Measurements from ENCODE around the gene DNAJA1. TPM values are rescaled to one million over a fixed set of nuclear protein-coding genes. Genes with fewer than 3 reads are reported as not detected.
A peak's percentile ranks its signal among the peaks of the same experiment; 100 is the strongest.
"Not testable (repeated sequence)": the region's sequence is repeated elsewhere in the genome, so short reads cannot be mapped to it uniquely, and the experiment has no call there.

The DNAJA1 gene
- polyA plus RNA-seq, 2 donors: 25.8 to 45.7 TPM

DNA sequence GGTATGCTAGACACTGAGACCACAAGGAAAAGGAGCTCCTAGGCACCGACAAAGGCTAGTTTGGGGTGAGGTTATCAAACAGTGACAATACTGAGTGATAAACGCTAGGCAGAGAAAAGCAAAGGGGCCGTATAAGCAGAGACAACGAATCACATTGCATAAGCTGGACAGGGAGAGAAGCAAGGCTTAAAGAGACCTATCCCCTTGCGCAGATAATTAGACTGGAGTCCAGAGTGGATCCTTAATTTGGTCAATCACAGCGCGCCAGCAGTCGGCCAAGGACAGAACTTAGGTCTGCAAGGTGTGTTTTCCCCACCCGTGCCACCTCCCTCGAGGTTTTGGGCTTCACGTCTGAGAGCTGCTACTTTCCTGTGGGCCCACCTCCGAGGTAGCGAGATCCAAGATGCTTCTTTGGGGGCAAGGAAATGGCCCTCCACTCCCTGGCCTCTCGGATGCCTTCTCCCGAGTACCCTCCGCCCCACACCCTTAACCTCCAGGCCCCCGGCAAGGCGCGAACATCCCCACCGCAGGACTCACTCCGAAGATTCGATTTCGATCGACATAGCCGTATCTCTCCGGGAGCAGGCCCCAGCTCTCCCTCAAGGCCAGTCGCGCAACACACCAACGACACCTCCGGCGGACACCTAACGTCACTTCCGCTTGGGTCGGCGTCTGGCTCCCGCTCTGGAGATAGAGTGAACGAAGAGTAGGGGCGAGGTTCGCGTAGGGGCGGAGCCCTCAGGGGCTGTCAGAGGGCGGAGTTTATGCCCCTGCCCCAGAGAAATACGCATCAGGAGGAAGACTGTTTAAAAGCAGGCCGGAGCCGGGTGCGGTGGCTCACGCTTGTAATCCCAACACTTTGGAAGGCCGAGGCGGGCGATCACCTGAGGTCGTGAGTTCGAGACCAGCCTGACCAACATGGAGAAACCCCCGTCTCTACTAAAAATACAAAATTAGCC lies 51.3 kb downstream of the DNAJA1 start, which contains the start of gene SMU1:
SMU1 (minus strand) TSS at position 629 of the 959 bp plus-strand sequence; CDS start at position 563, 66 bp downstream.
- Histone ChIP-seq H3K4me3 (ENCODE audit: low read depth in 1 of 2, low read length in 2 of 2) (peak within 1 kb of the TSS; percentile 92), H3K27ac (ENCODE audit: low read depth in 2 of 2, low read length in 1 of 2) (peak within 1 kb of the TSS; percentile 97 to 99), H3K27me3 (ENCODE audit: control insufficient read depth in 1 of 2, insufficient read depth in 2 of 2, low read length in 2 of 2) (no peaks in the 10 kb centered on the region), H3K36me3 (ENCODE audit: control insufficient read depth in 2 of 2, insufficient read depth in 2 of 2, low read length in 1 of 2) (peaks cover 6 to 8% of the 10 kb centered on the region in 2 donors), H3K9me3 (ENCODE audit: control insufficient read depth in 2 of 2, insufficient read depth in 1 of 2, low read depth in 1 of 2, low read length in 1 of 2) (no peaks in the 10 kb centered on the region), H3K4me1 (ENCODE audit: control insufficient read depth in 2 of 2, insufficient read depth in 2 of 2, low read length in 1 of 2) (no peaks in the 10 kb centered on the region)
- WGBS, 2 donors: 0 to 1% methylated on average over 52 to 53 of the region's 53 CpGs

DNA sequence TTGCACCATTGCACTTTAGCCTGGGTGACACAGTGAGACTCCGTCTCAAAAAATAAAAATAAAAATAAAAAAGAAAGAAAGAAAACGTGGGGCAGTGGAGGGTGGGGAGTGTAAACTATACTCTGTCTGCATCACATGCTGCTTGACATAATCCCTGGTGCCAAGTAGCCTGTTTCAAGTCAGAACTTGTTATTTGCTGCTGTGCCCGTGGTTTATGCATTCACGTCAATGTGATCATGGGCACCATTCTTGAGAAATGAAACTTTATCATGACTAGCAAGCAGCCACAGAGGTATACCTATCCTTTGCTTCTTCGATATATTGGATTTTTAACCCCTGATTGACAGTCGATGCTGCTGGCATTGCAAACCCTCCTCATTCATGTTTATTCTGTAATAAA lies 55.5 kb downstream of the DNAJA1 start:
- no peaks in the 10 kb centered on the region for H3K4me1 ChIP-seq (ENCODE audit: control insufficient read depth in 2 of 2, insufficient read depth in 2 of 2, low read length in 1 of 2)
- no peaks in the 10 kb centered on the region for H3K36me3 ChIP-seq (ENCODE audit: control insufficient read depth in 2 of 2, insufficient read depth in 2 of 2, low read length in 1 of 2)
- peak overlapping the region; percentile 39 to 52 for H3K27ac ChIP-seq (ENCODE audit: low read depth in 2 of 2, low read length in 1 of 2)
- WGBS, 2 donors: 42 to 53% methylated on average over 6 of the region's 6 CpGs
- H3K4me3 ChIP-seq (ENCODE audit: low read depth in 1 of 2, low read length in 2 of 2): no peak overlapping the region
- no peaks in the 10 kb centered on the region for H3K27me3 ChIP-seq (ENCODE audit: control insufficient read depth in 1 of 2, insufficient read depth in 2 of 2, low read length in 2 of 2)
- H3K9me3 ChIP-seq (ENCODE audit: control insufficient read depth in 2 of 2, insufficient read depth in 1 of 2, low read depth in 1 of 2, low read length in 1 of 2): no peaks in the 10 kb centered on the region

DNA sequence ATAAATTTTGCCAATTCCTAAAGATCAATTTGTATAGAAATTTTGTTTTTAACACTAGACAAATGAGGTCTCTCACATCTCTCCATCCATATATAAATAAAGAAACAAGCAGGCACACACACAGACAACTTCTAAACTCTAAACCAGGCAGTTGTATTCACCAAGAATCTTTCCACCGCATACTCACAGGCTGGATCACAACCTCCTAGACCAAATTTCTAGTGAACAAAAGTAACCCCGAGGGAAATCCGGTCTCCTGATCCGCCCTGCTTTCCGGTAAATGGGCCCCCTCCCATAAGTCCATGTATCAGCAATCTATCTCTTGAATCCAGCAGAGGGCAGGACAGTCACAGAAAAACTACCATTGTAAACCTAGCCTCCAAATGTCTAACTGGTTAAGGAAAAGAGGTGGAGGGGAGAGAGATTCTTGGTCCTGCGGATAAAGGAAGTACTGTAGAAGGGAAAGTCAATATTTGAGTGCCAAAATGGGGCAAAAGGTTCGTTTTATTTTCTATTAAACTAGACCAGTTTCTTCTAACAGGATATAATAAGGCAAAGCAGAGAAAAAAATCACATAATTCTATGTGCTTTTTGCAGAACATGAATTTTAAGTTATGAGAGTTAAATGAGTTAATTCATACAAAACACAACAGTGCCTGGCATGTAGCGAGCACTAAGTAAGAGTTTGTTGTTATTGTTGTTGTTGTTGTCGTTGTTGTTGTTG lies 56.2 kb downstream of the DNAJA1 start:
- H3K4me3 ChIP-seq (ENCODE audit: low read depth in 1 of 2, low read length in 2 of 2): no peak overlapping the region
- no peaks in the 10 kb centered on the region for H3K27me3 ChIP-seq (ENCODE audit: control insufficient read depth in 1 of 2, insufficient read depth in 2 of 2, low read length in 2 of 2)
- no peaks in the 10 kb centered on the region for H3K9me3 ChIP-seq (ENCODE audit: control insufficient read depth in 2 of 2, insufficient read depth in 1 of 2, low read depth in 1 of 2, low read length in 1 of 2)
- no peaks in the 10 kb centered on the region for H3K36me3 ChIP-seq (ENCODE audit: control insufficient read depth in 2 of 2, insufficient read depth in 2 of 2, low read length in 1 of 2)
- no peaks in the 10 kb centered on the region for H3K4me1 ChIP-seq (ENCODE audit: control insufficient read depth in 2 of 2, insufficient read depth in 2 of 2, low read length in 1 of 2)
- peak overlapping the region; percentile 52 to 75 for H3K27ac ChIP-seq (ENCODE audit: low read depth in 2 of 2, low read length in 1 of 2)
- 13% methylated on average over 9 of the region's 9 CpGs for WGBS, 2 donors

DNA sequence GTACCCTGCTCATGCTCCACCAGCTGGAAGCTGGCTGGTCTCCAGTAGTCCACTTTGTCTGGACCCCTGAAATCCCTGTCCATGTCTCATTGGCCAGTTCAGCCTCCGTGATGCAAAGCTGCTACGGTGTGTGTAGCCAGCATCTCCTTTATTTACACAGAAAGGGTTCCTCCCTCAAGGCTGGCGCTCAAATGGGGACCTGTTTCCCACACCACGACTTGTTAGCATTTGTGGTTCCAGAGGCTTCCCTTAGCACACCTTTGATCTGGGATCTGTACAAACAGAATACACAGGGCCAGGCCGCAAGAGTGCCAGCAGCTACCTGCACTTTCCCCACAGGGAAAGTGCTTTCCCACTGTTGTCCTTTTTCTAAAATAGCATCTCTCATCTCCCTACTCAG lies 57.1 kb downstream of the DNAJA1 start:
- 39 to 56% methylated on average over 5 of the region's 5 CpGs for WGBS, 2 donors

DNA sequence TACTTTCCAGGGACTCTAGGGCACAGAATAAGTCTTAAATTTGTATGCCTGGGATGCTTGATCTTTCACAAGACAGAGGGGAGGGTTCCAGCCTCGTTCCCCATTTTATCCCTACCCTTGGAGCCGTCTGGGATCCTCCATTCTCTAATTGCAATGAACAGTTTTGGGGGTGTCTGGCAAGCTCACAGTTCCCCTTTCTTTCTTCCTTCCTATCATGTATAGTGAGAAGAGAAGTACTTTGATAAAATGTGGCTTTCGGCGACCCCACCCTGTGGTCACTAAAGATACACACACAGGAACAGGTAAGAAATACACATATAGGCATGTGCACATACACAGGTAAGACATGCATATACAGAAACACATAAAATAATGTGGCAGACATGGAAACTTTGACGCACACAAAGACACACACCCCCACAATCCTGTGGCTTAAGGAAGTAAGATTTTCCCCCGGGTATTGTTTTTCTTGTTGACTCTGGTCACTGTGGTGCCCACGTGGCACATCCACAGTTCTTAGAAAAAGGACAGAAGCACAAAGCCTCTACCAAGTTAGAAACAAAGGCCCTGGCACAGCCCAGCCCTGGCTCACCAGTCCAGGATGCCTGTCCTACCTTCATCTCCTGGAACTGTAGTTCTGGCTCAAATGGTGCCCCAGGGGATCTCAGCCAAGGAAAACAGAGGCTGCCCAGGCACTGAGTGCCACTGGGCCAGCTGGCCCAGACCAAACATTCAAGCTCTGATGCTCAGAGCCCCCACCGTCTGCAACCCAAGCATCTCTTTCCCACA lies 57.7 kb downstream of the DNAJA1 start:
- H3K36me3 ChIP-seq (ENCODE audit: control insufficient read depth in 2 of 2, insufficient read depth in 2 of 2, low read length in 1 of 2): no peaks in the 10 kb centered on the region
- WGBS, 2 donors: 56 to 62% methylated on average over 8 of the region's 8 CpGs
- no peak overlapping the region for H3K27ac ChIP-seq (ENCODE audit: low read depth in 2 of 2, low read length in 1 of 2)
- H3K4me1 ChIP-seq (ENCODE audit: control insufficient read depth in 2 of 2, insufficient read depth in 2 of 2, low read length in 1 of 2): no peaks in the 10 kb centered on the region
- H3K27me3 ChIP-seq (ENCODE audit: control insufficient read depth in 1 of 2, insufficient read depth in 2 of 2, low read length in 2 of 2): no peaks in the 10 kb centered on the region
- no peak overlapping the region for H3K4me3 ChIP-seq (ENCODE audit: low read depth in 1 of 2, low read length in 2 of 2)
- no peaks in the 10 kb centered on the region for H3K9me3 ChIP-seq (ENCODE audit: control insufficient read depth in 2 of 2, insufficient read depth in 1 of 2, low read depth in 1 of 2, low read length in 1 of 2)

More for the DNA sequence above, 57.1 kb downstream of the DNAJA1 start:
- Histone ChIP-seq H3K4me3 (ENCODE audit: low read depth in 1 of 2, low read length in 2 of 2) (no peak overlapping the region), H3K4me1 (ENCODE audit: control insufficient read depth in 2 of 2, insufficient read depth in 2 of 2, low read length in 1 of 2) (no peaks in the 10 kb centered on the region), H3K27ac (ENCODE audit: low read depth in 2 of 2, low read length in 1 of 2) (no peak overlapping the region), H3K9me3 (ENCODE audit: control insufficient read depth in 2 of 2, insufficient read depth in 1 of 2, low read depth in 1 of 2, low read length in 1 of 2) (no peaks in the 10 kb centered on the region), H3K27me3 (ENCODE audit: control insufficient read depth in 1 of 2, insufficient read depth in 2 of 2, low read length in 2 of 2) (no peaks in the 10 kb centered on the region), H3K36me3 (ENCODE audit: control insufficient read depth in 2 of 2, insufficient read depth in 2 of 2, low read length in 1 of 2) (no peaks in the 10 kb centered on the region)

DNA sequence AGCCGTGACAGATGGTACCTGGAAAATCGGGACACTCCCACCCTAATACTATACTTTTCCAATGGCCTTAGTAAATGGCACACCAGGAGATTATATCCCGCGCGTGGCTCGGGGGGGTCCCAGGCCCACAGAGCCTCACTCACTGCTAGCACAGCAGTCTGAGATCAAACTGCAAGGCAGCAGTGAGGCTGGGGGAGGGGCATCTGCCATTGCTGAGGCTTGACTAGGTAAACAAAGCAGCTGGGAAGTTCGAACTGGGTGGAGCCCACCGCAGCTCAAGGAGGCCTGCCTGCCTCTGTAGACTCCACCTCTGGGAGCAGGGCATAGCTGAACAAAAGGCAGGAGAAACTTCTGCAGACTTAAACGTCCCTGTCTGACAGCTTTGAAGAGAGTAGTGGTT lies 60.6 kb downstream of the DNAJA1 start:
- not testable (repeated sequence) for H3K4me3 ChIP-seq (ENCODE audit: low read depth in 1 of 2, low read length in 2 of 2); H3K27me3 ChIP-seq (ENCODE audit: control insufficient read depth in 1 of 2, insufficient read depth in 2 of 2, low read length in 2 of 2); H3K27ac ChIP-seq (ENCODE audit: low read depth in 2 of 2, low read length in 1 of 2); H3K36me3 ChIP-seq (ENCODE audit: control insufficient read depth in 2 of 2, insufficient read depth in 2 of 2, low read length in 1 of 2); H3K9me3 ChIP-seq (ENCODE audit: control insufficient read depth in 2 of 2, insufficient read depth in 1 of 2, low read depth in 1 of 2, low read length in 1 of 2); H3K4me1 ChIP-seq (ENCODE audit: control insufficient read depth in 2 of 2, insufficient read depth in 2 of 2, low read length in 1 of 2)
- 77 to 81% methylated on average over 9 of the region's 9 CpGs for WGBS, 2 donors

Other genes with a start within 250 kb of the DNAJA1 start
- gene TMEM215, start 241.7 kb upstream of the DNAJA1 start, polyA plus RNA-seq: not detected
- gene APTX, start 23.6 kb upstream of the DNAJA1 start, polyA plus RNA-seq: 10 to 100 TPM; 22.4 to 24.5 TPM
- 1 to 10 TPM; 4.8 to 8.5 TPM for gene SMU1, start 51.4 kb downstream of the DNAJA1 start, polyA plus RNA-seq
- gene B4GALT1, start 142.1 kb downstream of the DNAJA1 start, polyA plus RNA-seq: 10 to 100 TPM; 26.0 to 29.2 TPM
- not detected for gene SPINK4, start 214.9 kb downstream of the DNAJA1 start, polyA plus RNA-seq
- 100 to 1,000 TPM in 1 of 2 donors, 10 to 100 TPM in 1; 63.5 to 102 TPM for gene BAG1, start 239.4 kb downstream of the DNAJA1 start, polyA plus RNA-seq
- 10 to 100 TPM; 59.9 to 64.2 TPM for gene CHMP5, start 239.8 kb downstream of the DNAJA1 start, polyA plus RNA-seq

Measured in esophagus (tissue), 2 donors.